H1 (cell line): ENCODE results near the gene PGGHG. TPM values are rescaled to one million over a fixed set of nuclear protein-coding genes. Genes with fewer than 3 reads are reported as not detected.
"Not testable (repeated sequence)": the region's sequence is repeated elsewhere in the genome, so short reads cannot be mapped to it uniquely, and the experiment has no call there.

Experiments
- CTCF ChIA-PET: fragments of 300-600 bp; sonication (Branson Sonifier 250); formaldehyde crosslinking; loops from one replicate; lab custom pipeline; 2021; ENCODE audit not compliant: partially characterized antibody; lab: Charles Lee
- POLR2A ChIA-PET: fragments of 300-600 bp; sonication (Branson Sonifier 250); formaldehyde crosslinking; loops from one replicate; lab custom pipeline; 2021; ENCODE audit warnings: inconsistent platforms; ENCODE audit not compliant: partially characterized antibody; lab: Charles Lee
- DNase-seq, 2 experiments: peaks; one replicate each; pipeline versions ENCODE4 v3.0.0 to v3.0.0-alpha.2; 2010 to 2022; ENCODE audit warnings: low spot score in 2 of 2, low read depth in 1 of 2, mixed read lengths in 1 of 2
- FAIRE-seq: peaks from 2 replicates; lab custom pipeline; 2011; peaks lifted over from hg19 to GRCh38; lab: Jason Lieb, UNC
- H2AFZ ChIP-seq: 2 replicates; pipeline ENCODE4 v1.8.1; 2012; ENCODE audit warnings: low read length, inconsistent platforms
- H2AK5ac ChIP-seq: 2 replicates; pipeline ENCODE4 v1.6.1; 2013; ENCODE audit warnings: low read depth, low read length
- H2BK120ac ChIP-seq: replicated peaks from 2 replicates; pipeline ENCODE3; 2013; ENCODE audit warnings: low read depth, low read length, inconsistent platforms
- H2BK12ac ChIP-seq: 2 replicates; pipeline ENCODE4 v1.6.1; 2013; ENCODE audit warnings: low read depth, low read length
- H2BK15ac ChIP-seq: 2 replicates; pipeline ENCODE4 v1.6.1; 2013; ENCODE audit warnings: low read length
- H2BK20ac ChIP-seq: 2 replicates; pipeline ENCODE4 v1.6.1; 2013; ENCODE audit warnings: low read length
- H2BK5ac ChIP-seq: 2 replicates; pipeline ENCODE4 v1.6.1; 2013; ENCODE audit warnings: low read depth, low read length
- H3K14ac ChIP-seq: 2 replicates; pipeline ENCODE4 v1.6.1; 2013; ENCODE audit warnings: inconsistent platforms; ENCODE audit not compliant: insufficient read length
- H3K18ac ChIP-seq: 2 replicates; pipeline ENCODE4 v1.6.1; 2013; ENCODE audit warnings: low read length; ENCODE audit errors: extremely low read depth
- H3K23ac ChIP-seq: 2 replicates; pipeline ENCODE4 v1.6.1; 2013; ENCODE audit warnings: inconsistent platforms; ENCODE audit not compliant: insufficient read length
- H3K23me2 ChIP-seq: 2 replicates; pipeline ENCODE4 v1.6.1; 2013; ENCODE audit warnings: low read depth, low read length
- H3K27ac ChIP-seq: 2 replicates; pipeline ENCODE4 v1.6.1; 2011; ENCODE audit warnings: low read depth, low read length, inconsistent platforms
- H3K27me3 ChIP-seq, 4 experiments: replicated peaks in 1 of 4; 1 replicate in 1 of 4; 2 replicates in 3 of 4; pipeline versions ENCODE4 v1.6.1 to v1.8.1; 2011 to 2013; ENCODE audit warnings: low read length in 3 of 4, mild to moderate bottlenecking in 3 of 4, inconsistent platforms in 2 of 4, mixed read lengths in 2 of 4, moderate library complexity in 1 of 4; ENCODE audit not compliant: control insufficient read depth in 3 of 4, insufficient read depth in 3 of 4; ENCODE audit errors: extremely low read depth in 1 of 4
- H3K36me3 ChIP-seq, 4 experiments: 2 replicates each; pipeline versions ENCODE4 v1.6.1 to v1.8.1; 2011 to 2013; ENCODE audit warnings: mild to moderate bottlenecking in 4 of 4, low read length in 3 of 4, moderate library complexity in 2 of 4, control low read depth in 1 of 4, inconsistent platforms in 1 of 4; ENCODE audit not compliant: insufficient read depth in 4 of 4, control insufficient read depth in 2 of 4
- H3K4ac ChIP-seq: replicated peaks from 2 replicates; pipeline ENCODE3; 2013; ENCODE audit warnings: low read length, low read depth, mixed read lengths, inconsistent platforms; ENCODE audit not compliant: insufficient read length
- H3K4me1 ChIP-seq, 4 experiments: replicated peaks in 1 of 4; 1 replicate in 1 of 4; 2 replicates in 3 of 4; pipeline versions ENCODE4 v1.6.1 to v1.8.1; 2011 to 2013; ENCODE audit warnings: low read length in 3 of 4, inconsistent platforms in 2 of 4, mixed read lengths in 1 of 4; ENCODE audit not compliant: insufficient read depth in 4 of 4, control insufficient read depth in 3 of 4
- H3K4me2 ChIP-seq, 2 experiments: 2 replicates each; pipeline versions ENCODE4 v1.6.1 to v1.8.1; 2011 to 2013; ENCODE audit warnings: low read depth in 2 of 2, low read length in 2 of 2, control low read depth in 1 of 2, inconsistent platforms in 1 of 2, mild to moderate bottlenecking in 1 of 2; ENCODE audit not compliant: insufficient read depth in 1 of 2
- H3K4me3 ChIP-seq, 4 experiments: fragments of 200-600, 300-600 bp in 1 of 4; sonication (generic), shearing (Covaris generic), sonication (Bioruptor Twin) in 1 of 4; 2 replicates each; pipeline versions ENCODE4 v1.5.1 to v1.8.1; 2011 to 2016; ENCODE audit warnings: low read length in 4 of 4, low read depth in 3 of 4, control low read depth in 2 of 4, inconsistent platforms in 2 of 4, mild to moderate bottlenecking in 2 of 4, mixed read lengths in 1 of 4, moderate library complexity in 1 of 4; ENCODE audit not compliant: insufficient read depth in 2 of 4; ENCODE audit errors: extremely low read depth in 1 of 4
- H3K56ac ChIP-seq: replicated peaks from 2 replicates; pipeline ENCODE3; 2013; ENCODE audit warnings: low read depth, mild to moderate bottlenecking, mixed read lengths, low read length, inconsistent platforms; ENCODE audit not compliant: insufficient read length
- H3K79me1 ChIP-seq: 2 replicates; pipeline ENCODE4 v1.6.1; 2013; ENCODE audit warnings: low read depth, low read length, control low read depth
- H3K79me2 ChIP-seq, 2 experiments: 2 replicates each; pipeline versions ENCODE4 v1.6.1 to v1.8.1; 2012 to 2013; ENCODE audit warnings: low read length in 2 of 2, mild to moderate bottlenecking in 2 of 2, inconsistent platforms in 1 of 2; ENCODE audit not compliant: insufficient read depth in 2 of 2, control insufficient read depth in 1 of 2
- H3K9ac ChIP-seq, 4 experiments: replicated peaks in 1 of 4; 1 replicate in 1 of 4; 2 replicates in 3 of 4; pipeline versions ENCODE4 v1.6.1 to v1.8.1; 2011 to 2013; ENCODE audit warnings: low read depth in 3 of 4, low read length in 3 of 4, control low read depth in 2 of 4, mild to moderate bottlenecking in 2 of 4, moderate library complexity in 2 of 4, inconsistent platforms in 1 of 4; ENCODE audit errors: extremely low read depth in 1 of 4
- H3K9me3 ChIP-seq, 2 experiments: 2 replicates each; pipeline versions ENCODE4 v1.6.1 to v1.8.1; 2012 to 2013; ENCODE audit warnings: mild to moderate bottlenecking in 2 of 2, moderate library complexity in 2 of 2, control low read depth in 1 of 2, inconsistent platforms in 1 of 2, low read depth in 1 of 2, low read length in 1 of 2, mixed read lengths in 1 of 2; ENCODE audit not compliant: insufficient read depth in 2 of 2
- H4K20me1 ChIP-seq, 2 experiments: replicated peaks in 1 of 2; 2 replicates each; pipeline versions ENCODE3 to v1.8.1; 2011 to 2013; ENCODE audit warnings: inconsistent platforms in 2 of 2, low read length in 2 of 2, mild to moderate bottlenecking in 1 of 2; ENCODE audit not compliant: insufficient read depth in 2 of 2, control insufficient read depth in 1 of 2
- H4K5ac ChIP-seq: 2 replicates; pipeline ENCODE4 v1.6.1; 2013; ENCODE audit warnings: low read length, low read depth, mixed read lengths, inconsistent platforms; ENCODE audit not compliant: insufficient read length
- H4K8ac ChIP-seq: 2 replicates; pipeline ENCODE4 v1.8.0; 2013; ENCODE audit warnings: mild to moderate bottlenecking, moderate library complexity, low read length, inconsistent platforms; ENCODE audit not compliant: insufficient read depth; ENCODE audit errors: extremely low read depth
- H4K91ac ChIP-seq: replicated peaks from 2 replicates; pipeline ENCODE3; 2013; ENCODE audit warnings: low read length, mixed read lengths, inconsistent platforms; ENCODE audit not compliant: insufficient read length
- WGBS, 2 experiments: shearing (Covaris generic) in 1 of 2; methylation state at CpG; one replicate each; pipeline versions ENCODE4 v1.1.6 to v1.1.7; 2013 to 2015; ENCODE audit warnings: low lambda C conversion rate in 2 of 2, mixed read lengths in 2 of 2, inconsistent platforms in 1 of 2, low coverage in 1 of 2, missing lambda C conversion rate in 1 of 2; ENCODE audit not compliant: insufficient replicate concordance in 2 of 2, insufficient coverage in 1 of 2, insufficient read length in 1 of 2; ENCODE audit errors: extremely low coverage in 1 of 2, missing lambda C conversion rate in 1 of 2; 5-methylcytosine and 5-hydroxymethylcytosine counted together
- polyA plus RNA-seq, 7 experiments: library from polyadenylated mRNA; depleted of rRNA in 3 of 7; stranded (reverse) in 5 of 7; unstranded in 2 of 7; fragments of >200 nt in 5 of 7; fragments of 200-250 nt in 2 of 7; gene quantifications; 1 replicate in 5 of 7; 2 replicates in 1 of 7; 4 replicates in 1 of 7; pipeline versions ENCODE4 v1.2.1 to v1.2.3, GENCODE V29; 2011 to 2013; ENCODE audit warnings: missing spikeins in 2 of 7, mixed read lengths in 2 of 7
- total RNA-seq: library from RNA; stranded (reverse); fragmentation: NEBNext Ultra II Directional; extraction: Animal tissue kit (Norgen Biotek cat#: 25700); gene quantifications from 2 replicates; pipeline ENCODE4 v1.2.1, GENCODE V29; 2021

The PGGHG gene
- total and polyA plus RNA-seq, 2 of the 8 experiments (the other 6 are each of a cell fraction or from before 2014, with no cell fraction given): 34.8 to 60.7 TPM

GRCh38 chr11:308740-309665, 20.1 kb downstream of the PGGHG start:
- not testable (repeated sequence) for H3K36me3 ChIP-seq, H3K23me2 ChIP-seq, H3K27ac ChIP-seq, H4K20me1 ChIP-seq, H2BK120ac ChIP-seq, H3K4ac ChIP-seq, FAIRE-seq, H3K23ac ChIP-seq, H3K79me2 ChIP-seq, H4K5ac ChIP-seq, H4K8ac ChIP-seq, H3K9ac ChIP-seq, H3K18ac ChIP-seq, H3K9me3 ChIP-seq, H3K14ac ChIP-seq, H3K27me3 ChIP-seq, H3K79me1 ChIP-seq, H2AFZ ChIP-seq, H3K56ac ChIP-seq, H2BK5ac ChIP-seq, H2BK15ac ChIP-seq, DNase-seq
- Histone ChIP-seq H2BK12ac (peak overlapping the region; percentile 80; the same call in 1 of the 2 replicates), H3K4me2 (peak overlapping the region; percentile 56 to 57), H4K91ac (peak overlapping the region; percentile 25), H2BK20ac (0 out of 2 replicates have a peak overlapping the region, but pooled peaks have one; percentile 72), H3K4me3 (peak overlapping the region in 3 of 4 experiments; percentile 6 to 39 (median 10); a peak in 4 of 8 replicates), H2AK5ac (peak overlapping the region; percentile 90; the same call in 1 of the 2 replicates), H3K4me1 (peaks cover 18 to 48% (median 39%) of the 10 kb centered on the region in 4 experiments)
- 85% methylated on average over 22 of the region's 24 CpGs; no CpG with 5 or more reads in 1 of the 2 experiments for WGBS, 2 experiments
- POLR2A ChIA-PET: interaction anchor here (0.7 to 1.7 kb wide), 7 partner anchors 8 to 58 kb away, joined by 3 to 6 read pairs (median 4); no protein-coding TSS in a partner anchor
- CTCF ChIA-PET: interaction anchor here (0.7 to 2.2 kb wide), 9 partner anchors 8 to 72 kb away, joined by 3 to 7 read pairs (median 4); partner anchors contain the start of gene PSMD13
